GM21423 (cell line): ENCODE measurements around the gene SLC16A7.
"Not testable (repeated sequence)": the region's sequence is repeated elsewhere in the genome, so short reads cannot be mapped to it uniquely, and the experiment has no call there.

ENCODE experiments used
- ATAC-seq: cut with Tn5 transposase; IDR thresholded peaks from one replicate; pipeline ENCODE4 v1.9.1; 2021; ENCODE audit warnings: mild to moderate bottlenecking, moderate library complexity; ENCODE audit not compliant: unreplicated experiment

Gene SLC16A7

GRCh38 chr12:59595883-59596540 is at the start of gene SLC16A7:
Gene SLC16A7, plus strand, starts transcription at chr12:59596029. Its CDS starts 108,773 bp downstream, at chr12:59704802.
- peak; percentile 54 for ATAC-seq

- ATAC-seq = no peak
Measured at GRCh38 chr12:59548930-59549329, 46.9 kb upstream of the SLC16A7 start.

GRCh38 chr12:59559696-59560095 is 36.1 kb upstream of the SLC16A7 start:
- no peak for ATAC-seq

GRCh38 chr12:59570145-59570544 is 25.7 kb upstream of the SLC16A7 start:
- no peak for ATAC-seq

GRCh38 chr12:59574406-59574805 is 21.4 kb upstream of the SLC16A7 start:
- ATAC-seq = no peak

GRCh38 chr12:59575826-59576225 is 20.0 kb upstream of the SLC16A7 start:
- ATAC-seq = no peak

GRCh38 chr12:59578254-59578653 is 17.6 kb upstream of the SLC16A7 start:
- ATAC-seq = no peak

GRCh38 chr12:59579631-59580030 is 16.2 kb upstream of the SLC16A7 start:
- no peak for ATAC-seq

- ATAC-seq = no peak
Measured at GRCh38 chr12:59580050-59580449, 15.8 kb upstream of the SLC16A7 start.

- ATAC-seq = no peak
Measured at GRCh38 chr12:59583003-59583712, 12.7 kb upstream of the SLC16A7 start.

- no peak for ATAC-seq
Measured at GRCh38 chr12:59587710-59588109, 8.1 kb upstream of the SLC16A7 start.

- no peak for ATAC-seq
Measured at GRCh38 chr12:59593761-59594160, 2.1 kb upstream of the SLC16A7 start.

- ATAC-seq = no peak
Measured at GRCh38 chr12:59594943-59595500, 807 bp upstream of the SLC16A7 start.

- no peak for ATAC-seq
Measured at GRCh38 chr12:59595565-59595882, 305 bp upstream of the SLC16A7 start.

GRCh38 chr12:59597385-59597781 is 1.6 kb downstream of the SLC16A7 start:
- peak; percentile 58 for ATAC-seq

- ATAC-seq = no peak
Measured at GRCh38 chr12:59600171-59600570, 4.3 kb downstream of the SLC16A7 start.

- ATAC-seq = no peak
Measured at GRCh38 chr12:59603754-59604153, 7.9 kb downstream of the SLC16A7 start.

GRCh38 chr12:59612823-59613434 is 17.1 kb downstream of the SLC16A7 start:
- ATAC-seq = not testable (repeated sequence)

GRCh38 chr12:59615392-59616165 is 19.8 kb downstream of the SLC16A7 start:
- ATAC-seq = no peak

- ATAC-seq = peak; percentile 56
Measured at GRCh38 chr12:59619461-59620240, 23.8 kb downstream of the SLC16A7 start.
